GM21390 (cell line): ENCODE data around the gene IGLL5.

Experiments used
- ATAC-seq: cut with Tn5 transposase; IDR thresholded peaks from one replicate; pipeline ENCODE4 v1.9.1; 2021; ENCODE audit not compliant: unreplicated experiment

The IGLL5 gene

DNA sequence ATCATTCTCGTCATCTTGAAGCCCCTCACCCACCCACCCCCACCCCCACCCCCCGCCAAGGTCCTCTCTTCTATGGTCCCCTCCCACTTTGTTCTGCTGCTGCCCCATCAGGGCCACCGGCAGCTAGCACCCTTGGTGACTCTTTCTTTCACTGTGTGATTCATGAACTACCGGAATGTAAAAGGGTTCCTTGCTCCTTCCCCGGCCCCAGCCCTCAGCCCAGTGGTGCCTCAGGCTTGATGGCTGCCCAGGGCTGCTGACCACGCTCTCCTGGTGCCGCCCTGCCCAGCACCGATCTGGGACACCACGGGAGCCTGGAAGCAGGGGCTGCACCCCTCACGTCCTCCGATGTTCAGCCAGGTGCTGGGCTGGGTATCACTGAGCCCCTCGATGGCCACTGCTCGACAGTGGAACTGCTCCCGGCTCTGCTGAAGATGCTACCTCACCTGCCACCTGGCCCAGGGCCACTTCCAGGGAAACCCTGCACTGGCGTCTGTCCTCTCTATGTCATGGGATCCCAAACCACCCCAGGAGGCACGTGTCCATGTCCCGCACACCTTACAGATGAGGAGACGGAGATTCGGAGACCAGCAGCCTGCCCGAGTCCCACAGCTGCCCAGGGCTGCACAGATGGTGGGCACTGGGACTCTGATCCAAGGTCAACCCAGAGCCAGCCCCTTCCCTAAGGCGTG, 39.7 kb downstream of the IGLL5 start:
- no peak for ATAC-seq

DNA sequence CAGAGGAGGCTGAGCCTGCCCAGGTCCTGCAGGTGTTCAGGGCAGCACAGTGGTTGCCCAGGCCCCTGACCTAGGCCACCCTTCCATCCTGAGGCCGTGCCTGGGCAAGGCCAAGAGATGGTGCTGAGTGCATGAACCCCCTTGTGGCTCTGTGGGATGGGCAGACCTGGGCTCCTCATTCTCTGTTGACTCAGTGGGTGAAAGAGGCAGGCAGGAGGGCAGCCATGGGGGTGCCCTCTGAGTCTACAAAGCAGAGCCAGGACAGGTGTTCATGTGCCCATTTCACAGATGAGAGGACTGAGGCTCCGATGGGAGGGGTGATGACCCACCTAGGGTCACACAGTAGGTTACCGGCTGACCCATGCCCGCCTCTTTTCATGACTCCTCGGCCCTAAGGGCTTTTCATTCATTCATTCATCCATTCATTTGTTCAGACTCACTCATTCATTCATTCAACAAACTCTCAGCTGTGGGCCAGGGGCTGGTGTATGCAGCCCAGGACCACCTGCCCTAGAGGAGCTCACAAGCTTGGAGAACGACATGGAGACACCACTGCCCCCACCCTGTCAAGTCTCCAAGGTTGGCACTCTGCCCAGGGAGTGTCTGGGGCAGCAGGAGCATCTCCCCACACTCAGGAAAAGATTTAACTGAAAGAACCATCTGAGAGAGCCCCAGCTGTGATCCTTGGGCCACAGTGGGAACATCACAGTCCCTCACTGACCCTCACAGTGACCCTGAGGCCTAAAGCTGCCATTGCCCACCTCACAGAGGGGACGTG, 40.5 kb downstream of the IGLL5 start:
- ATAC-seq, result no peak

DNA sequence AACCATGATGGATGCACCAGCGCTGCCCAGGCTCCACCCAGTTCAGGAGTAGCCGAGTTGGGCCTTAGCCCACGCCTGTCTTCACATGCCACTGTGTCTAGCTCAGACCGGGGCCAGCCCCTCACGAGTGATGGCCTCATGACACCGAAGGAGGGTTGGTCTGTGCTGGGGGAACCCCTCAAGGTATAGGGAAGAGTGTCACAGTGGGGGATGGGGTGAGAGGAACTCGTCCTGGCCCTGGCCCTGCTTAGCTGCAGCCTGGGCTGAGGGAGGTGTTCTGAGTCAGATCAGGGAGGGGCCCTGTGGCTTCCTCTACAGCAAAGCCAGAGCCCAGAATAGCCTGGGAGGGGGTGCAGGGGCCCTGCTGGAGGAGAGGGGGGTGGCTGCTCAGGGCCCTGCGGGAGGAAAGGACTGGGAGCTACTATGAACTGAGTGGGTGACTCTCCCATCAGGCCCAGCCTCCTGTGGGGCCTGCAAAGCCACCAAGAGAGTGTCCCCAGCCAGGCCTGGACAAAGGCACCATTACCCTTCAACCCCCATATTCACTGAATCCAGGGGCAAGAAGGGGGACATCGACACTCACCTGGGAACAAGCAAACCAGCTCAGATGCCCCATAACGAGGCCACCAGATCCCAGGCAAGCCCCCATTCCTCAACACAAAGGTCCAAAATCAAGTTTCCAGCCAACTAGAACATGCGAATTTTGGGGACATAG, 41.2 kb downstream of the IGLL5 start:
- peak; percentile 82 for ATAC-seq

DNA sequence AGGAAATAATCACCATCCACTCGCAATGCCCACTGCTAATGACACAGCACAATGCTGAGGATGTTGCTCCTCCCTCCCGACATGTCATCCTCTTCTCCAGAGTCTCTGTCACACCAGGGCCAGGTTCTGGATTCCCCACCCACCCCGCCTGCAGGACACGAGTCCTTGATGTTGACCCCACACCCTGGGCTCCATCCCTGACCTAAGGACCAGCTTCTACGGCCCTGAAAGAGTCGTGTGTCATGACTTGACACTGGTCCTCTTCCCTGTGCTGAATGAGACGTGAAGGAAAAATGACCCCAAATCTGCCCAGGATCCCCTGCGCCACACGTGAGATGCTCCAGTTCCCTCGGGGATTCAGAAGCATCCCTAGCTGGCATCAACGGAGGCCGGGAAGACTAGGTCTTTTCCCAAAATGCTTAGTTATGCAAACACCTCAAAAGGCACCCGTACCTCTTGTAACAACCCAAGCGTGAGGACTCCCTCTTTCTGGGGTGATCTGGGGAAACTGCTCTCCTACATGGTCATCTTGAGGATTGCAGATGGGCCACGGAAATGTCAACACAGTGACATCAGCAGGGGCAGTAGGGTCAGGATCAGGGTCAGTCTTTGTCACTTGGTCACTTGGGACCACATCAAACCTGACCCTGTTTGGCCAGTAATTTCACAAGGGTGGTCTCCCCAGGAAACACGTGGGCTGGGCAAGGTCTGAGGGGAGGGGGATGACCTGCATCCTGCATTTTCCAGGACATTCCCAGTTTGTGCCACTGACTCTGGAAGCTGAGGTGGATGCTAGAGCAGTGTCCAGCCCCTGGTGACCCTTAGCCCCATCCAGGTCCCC, 42.0 kb downstream of the IGLL5 start:
- ATAC-seq, result no peak

DNA sequence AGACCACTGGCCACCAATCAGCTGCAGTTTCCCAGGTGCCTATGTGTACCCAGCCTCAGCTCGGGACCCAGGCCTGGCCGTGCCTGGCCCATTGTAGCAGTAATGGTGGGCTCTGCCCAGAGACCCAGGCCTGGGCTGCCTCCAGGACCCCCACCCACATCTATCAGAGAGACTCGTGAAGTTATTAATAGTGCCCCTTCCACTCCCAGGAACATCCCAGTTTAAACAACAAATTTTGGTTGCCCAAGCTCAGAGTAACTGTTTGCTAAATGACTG, 42.5 kb downstream of the IGLL5 start:
- no peak for ATAC-seq

DNA sequence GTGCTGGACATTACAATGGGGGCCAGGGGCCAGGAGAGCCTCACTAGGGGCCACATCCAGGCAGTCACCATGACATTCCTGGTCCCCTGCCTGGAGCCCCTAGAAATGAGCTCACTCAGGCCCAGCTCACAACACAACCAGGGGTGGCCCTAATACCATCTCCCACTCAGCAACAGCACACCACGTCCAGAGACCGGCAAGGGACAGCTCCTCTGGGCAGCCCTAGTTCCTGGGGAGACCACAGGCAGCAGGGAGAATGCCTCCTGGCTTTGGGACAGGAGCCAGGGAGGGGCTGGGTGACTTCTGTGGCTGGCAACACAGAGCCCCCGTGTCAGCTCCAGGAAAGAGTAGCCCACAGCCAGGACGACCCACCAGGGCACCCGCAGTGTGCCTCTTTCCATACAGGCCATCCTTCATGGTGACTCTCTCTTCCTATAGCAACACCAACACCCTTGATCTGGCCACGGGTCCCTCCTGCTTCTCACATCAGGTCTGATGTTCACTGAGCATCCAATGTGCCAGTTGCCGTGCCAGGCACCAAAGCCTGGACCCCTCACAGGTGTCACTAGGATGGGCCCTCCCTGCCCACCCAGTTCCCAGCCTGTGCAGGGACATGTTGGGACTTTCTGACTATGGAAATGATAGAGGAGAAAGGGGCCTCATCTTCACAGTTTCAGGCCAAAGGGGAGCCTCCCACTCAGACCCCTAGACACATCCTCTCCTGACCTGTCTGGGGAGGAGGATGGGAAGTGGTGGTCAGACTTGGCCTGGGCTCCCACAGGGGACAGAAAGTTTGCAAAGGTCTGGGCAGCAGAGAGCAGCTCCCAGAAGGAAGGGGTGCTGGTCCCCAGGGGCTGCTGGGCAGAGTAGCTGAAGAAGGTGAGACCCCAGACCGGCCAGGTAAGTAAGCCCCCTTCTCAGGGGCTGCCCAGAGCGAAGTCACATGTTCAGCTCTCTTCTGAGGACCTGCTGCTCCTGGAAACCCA, 43.2 kb downstream of the IGLL5 start:
- ATAC-seq, result no peak

DNA sequence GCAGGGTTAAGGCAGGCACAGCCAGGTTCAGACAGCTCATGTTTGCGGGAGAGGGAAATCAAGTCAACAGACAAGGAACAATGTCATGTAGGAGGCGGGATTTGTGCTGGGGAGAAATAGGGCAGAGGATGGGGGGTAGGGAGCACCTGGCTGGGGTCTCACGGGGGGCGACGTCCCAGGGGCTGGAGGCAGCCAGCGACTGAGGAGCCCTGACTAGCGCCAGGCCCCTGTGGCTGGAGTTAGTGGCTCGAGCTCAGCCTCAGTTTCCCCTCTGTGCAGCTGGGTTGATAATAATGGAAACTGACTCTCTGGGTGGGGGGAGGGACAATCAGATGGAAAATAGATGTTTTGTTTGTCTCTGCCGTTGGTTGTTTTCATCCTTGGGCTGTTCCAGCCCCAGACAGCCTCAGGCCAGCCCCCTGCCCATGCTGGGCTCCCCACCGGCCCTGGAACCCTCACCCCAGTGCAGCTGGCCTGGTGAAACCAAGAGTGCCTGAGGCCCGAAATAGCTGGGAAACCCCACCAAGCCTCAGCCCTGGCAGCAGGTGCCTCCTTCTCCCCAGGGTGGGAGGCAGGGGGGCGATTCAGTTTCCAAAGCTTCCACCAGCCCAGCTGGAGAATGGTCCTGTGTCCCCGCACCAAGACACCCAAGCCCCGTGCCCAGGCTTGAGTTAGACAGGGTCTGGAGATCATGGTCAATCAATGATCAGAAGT, 44.1 kb downstream of the IGLL5 start:
- ATAC-seq, result no peak

DNA sequence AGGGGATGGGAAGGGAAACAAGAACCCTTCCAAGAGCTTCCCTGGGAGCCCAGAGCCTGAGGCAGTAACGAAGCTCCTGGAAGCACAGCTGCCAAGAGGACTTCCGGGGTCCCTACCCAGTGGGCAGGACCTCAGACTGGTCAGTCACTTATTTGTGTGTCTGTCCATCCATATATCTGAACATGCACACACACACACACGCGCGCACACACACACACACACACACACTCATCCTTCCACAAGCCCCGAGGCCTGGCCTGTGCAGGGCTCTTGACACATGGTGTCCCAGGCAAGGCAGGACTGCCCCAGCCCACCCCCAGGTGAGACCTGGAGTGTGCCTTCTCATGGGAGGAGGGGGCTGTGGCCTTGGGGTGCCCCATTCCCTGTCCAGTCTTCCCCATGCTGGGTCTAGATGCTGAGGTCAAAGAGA, 44.9 kb downstream of the IGLL5 start:
- no peak for ATAC-seq

DNA sequence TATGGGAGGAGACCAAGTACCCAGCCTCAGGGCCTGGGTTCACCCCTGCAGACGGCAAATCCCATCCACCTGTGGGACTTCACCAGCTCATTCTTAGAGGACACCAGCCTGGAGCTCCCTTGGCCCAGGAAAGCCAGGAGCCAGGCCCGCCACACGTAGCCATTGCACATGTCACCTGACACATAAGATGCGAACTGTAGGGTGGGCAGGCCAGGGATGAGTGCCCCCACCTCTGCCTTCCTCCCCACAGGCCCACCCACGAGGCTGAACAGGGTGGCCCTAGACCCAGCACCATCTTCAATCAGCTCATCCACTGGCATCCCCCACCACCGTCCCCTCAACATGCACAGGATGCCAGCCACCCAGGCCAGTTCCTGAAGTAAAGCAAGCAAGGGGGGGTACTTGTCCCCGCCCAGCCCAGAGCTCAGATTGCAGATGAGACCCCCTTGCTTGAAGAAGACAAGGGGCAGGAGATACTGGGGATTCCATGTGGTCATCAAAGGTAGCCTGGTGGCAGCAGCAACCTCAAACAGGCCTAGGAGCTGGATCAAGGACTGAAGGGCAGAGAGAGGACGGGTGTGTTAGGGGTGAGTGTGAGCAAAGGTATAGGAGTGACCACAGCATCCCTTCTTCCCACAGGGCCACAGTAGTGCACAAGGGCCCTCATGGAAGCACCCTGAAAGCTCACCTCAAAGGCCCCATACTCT, 45.6 kb downstream of the IGLL5 start:
- ATAC-seq, result no peak

DNA sequence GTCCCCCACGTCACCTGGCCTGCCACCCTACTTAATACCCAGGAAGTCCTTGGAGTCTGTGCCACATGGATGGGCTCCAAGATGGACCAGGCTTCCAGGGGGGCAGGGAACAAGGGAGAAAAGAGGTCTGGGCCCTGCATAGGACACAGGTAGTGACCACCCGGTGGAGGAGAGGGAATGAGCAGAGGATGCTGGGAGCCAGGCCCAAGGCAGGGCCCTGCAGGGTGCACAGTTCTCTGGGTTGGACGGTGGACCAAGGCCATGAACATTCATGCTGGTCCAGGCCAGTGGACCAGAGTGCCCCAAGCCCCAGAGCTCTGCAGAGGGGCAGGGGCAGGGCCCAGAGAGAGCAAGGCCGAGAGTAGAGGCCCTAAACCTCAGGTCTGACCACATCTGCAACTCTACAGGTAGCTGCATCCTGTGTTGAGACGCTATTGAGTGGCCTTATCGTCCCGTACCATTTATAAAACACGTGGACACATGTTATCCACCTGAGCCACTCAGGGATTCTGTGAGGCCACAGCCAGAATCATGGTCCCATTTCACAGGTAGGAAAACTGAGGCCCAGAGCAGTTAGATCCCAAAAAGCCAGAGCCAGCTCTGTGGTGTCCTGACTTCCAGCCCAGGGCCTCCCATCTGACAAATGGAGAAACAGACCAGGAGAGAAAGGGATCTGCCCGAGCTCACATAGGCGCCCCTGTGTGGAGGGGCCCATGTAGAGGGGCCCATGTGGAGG, 46.4 kb downstream of the IGLL5 start:
- no peak for ATAC-seq

DNA sequence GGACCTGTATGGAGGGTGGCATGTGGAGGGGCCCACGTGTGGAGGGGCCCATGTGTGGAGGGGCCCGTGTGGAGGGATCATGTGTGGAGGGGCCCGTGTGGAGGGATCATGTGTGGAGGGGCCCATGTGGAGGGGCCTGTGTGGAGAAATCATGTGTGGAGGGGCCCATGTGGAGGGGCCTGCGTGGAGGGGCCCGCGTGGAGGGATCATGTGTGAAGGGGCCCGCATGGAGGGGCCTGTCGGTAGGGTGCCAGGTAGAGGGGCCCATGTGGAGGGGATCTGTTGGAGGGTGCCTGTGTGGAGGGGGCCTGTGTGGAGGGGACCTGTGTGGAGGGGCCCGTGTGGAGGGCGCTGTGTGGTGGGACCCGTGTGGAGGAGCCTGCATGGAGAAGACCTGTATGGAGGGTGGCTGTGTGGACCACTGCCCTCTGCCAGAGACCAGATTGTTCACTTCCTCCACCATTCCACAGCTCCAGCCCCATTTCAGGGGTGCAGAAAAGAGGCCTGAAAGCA, 47.0 kb downstream of the IGLL5 start:
- ATAC-seq, result no peak

DNA sequence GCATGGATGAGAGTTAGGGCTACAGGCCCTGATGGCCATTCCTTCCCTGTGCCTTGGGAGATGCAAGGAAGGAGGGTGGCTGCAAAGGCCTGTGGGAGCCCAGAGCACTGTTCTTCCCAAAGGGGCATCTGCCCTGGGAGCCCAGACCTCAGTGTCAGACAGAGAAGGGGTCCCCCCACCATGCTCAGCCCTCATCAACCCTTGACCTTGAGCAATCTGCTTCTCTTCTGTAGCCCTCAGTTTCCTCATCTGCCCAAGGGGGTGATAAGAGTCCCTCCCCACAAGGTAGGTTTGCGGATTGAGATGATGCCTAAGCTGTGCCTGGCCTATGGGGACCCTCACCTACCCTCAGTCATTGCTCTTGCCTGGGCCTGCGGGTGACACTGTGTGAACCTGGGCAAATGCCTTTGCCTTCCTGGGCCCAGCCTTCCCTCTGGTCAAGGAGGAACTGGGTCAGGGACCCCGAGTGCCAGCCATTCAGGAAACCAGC, 47.5 kb downstream of the IGLL5 start:
- ATAC-seq, result peak; percentile 31

DNA sequence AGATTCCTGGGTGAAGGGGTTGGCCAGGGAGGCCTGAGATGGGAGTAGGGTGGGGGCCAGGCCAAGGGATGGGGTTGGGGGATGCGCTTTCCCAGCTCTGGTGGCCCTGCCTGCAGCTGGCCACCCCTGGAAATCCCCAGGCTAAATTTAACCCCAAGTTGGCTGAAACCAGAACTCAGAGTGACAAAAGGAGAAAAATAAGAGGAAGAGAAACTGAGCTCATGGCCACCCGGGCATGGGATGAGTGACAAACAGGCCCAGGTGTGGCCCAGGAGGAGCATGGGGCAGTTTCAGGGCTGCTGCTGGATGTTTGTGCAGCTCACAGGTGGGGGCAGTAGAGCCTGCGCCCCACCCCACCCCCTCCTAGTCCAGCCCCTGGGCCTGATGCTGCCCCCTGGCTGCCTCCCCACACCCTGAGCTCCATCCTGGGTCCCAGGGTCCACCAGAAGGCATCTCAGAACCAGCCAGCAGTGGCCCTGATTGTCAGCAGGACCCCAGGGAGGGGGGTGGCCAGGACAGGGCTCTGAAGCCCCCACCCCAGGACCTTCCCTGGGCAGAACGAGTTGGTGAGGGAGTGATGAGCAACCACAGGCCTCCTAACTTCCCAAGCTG, 48.0 kb downstream of the IGLL5 start:
- ATAC-seq, result peak; percentile 82

DNA sequence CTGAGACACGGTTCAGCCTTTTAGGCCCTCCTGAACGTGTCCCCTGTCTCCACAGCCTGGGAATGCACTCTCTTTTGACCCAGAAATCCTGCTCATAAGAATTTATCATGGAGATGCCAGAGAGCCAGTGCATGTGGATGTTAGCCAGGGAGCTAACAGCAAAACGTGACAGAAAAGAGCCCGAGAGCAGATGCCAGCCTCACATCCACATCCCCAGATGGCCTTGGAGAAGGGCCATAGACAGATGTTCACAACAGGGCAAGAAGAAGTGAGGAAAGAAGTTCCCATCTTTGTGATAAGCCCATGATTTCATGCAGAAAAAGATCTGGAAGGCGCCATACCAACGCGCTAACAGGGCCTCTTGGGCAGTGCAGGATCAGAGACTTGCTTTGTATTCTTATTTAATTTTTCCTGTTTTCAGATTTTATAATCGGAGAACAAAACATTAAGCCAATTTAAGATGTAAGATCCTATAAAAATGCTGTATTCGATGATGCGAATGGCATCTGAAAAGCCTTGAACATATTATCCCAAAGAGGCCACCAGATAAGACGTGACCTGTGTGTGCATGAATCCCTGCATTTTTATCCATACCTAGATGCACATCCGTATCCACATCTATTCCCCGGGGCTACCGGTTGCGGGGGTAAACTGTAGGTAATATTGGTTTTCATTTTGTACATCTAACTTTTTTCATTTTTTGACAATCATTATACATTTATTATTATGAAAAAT, 48.7 kb downstream of the IGLL5 start:
- no peak for ATAC-seq

DNA sequence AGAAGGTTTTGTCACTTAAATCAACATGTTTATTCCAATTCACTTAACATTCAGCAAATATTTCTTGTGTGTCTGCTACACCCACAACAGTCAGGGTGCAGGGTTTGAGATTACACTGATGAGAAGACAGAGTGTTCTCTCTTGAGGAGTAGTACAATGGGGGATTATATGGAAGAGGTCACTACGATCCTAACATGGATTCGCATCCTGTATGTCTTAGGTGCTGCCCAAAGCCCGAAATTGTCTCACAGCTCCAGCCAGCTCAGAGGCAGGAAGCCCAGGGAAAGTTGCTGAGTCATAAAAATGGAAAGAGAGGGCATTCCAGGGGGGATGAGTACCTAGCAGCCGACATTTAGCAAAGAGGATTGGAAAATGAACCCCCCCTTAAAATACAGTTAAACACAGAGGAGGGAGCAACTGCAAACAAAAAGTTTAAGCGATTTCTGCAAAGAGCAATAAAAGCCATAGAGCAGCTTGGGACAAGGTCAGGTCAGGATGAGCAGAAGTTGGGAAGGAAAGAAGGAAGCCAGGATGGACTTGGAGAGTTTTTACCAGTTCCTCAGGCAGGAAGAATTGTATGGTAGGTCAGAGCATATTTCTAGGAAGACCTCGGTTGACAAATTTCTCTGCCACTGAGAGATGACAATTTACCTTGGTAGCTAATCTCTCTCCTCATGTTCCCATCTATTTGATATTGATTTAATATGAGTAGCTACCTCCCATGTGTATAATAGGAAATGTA, 49.5 kb downstream of the IGLL5 start:
- no peak for ATAC-seq

DNA sequence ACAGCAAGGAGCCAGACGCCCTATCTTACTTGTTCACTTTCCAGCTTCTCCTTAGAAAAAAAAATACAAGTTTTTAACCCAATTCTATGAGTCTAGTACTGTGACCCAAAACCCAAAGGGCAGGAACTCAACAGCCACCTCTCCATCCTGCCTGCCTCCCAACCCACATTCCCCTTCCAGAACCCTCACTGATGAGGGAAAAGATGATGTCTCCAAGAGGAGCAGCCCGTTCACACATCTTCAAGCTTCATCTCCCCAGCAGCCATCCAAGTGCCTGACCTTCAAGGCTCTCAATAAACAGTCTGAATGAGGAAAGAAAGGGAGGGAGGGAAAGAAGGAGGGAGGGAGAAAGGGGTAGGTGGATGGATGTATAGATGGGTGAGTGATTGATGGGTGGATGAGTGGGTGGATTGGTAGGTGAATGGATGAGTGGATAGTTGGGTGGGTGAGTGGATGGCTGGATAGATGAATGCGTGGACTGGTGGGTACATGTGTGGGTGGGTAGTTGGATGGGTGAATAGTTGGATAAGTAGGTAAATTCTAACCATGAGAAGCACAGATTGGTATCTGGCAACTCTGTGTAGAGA, 50.4 kb downstream of the IGLL5 start:
- ATAC-seq, result no peak
